Left lung (tissue), 10 donors: ENCODE data around the gene CNTNAP4. TPM values are rescaled to one million over a fixed set of nuclear protein-coding genes. Genes with fewer than 3 reads are reported as not detected.
A peak's percentile ranks its signal among the peaks of the same experiment; 100 is the strongest.

Source experiments
- ATAC-seq: fragments of 200-7000 bp; cut with Tn5 transposase; one replicate; pipeline ENCODE4 v1.9.1; 2020; ENCODE audit warnings: moderate library complexity
- DNase-seq, 4 donors: peaks; one replicate each; pipeline ENCODE4 v3.0.0-alpha.2; 2013 to 2020
- H3K27ac ChIP-seq, 2 donors: fragments of 200-600 bp; sonication (generic) in 1 of 2; one replicate each; pipeline versions ENCODE4 v1.5.0 to v1.8.0; 2020 to 2021
- H3K27me3 ChIP-seq, 2 donors: fragments of 200-600 bp; sonication (generic) in 1 of 2; one replicate each; pipeline versions ENCODE4 v1.5.0 to v1.8.0; 2020 to 2021
- H3K36me3 ChIP-seq, 2 donors: fragments of 200-600 bp; sonication (generic) in 1 of 2; one replicate each; pipeline versions ENCODE4 v1.5.0 to v1.8.0; 2020 to 2021
- H3K4me1 ChIP-seq, 2 donors: fragments of 200-600 bp; one replicate each; pipeline ENCODE4 v1.8.0; 2021
- H3K4me3 ChIP-seq, 2 donors: fragments of 200-600 bp; sonication (generic) in 1 of 2; one replicate each; pipeline versions ENCODE4 v1.5.0 to v1.8.0; 2020 to 2021; ENCODE audit warnings: mild to moderate bottlenecking in 1 of 2
- H3K9me3 ChIP-seq, 2 donors: fragments of 200-600 bp; sonication (generic) in 1 of 2; one replicate each; pipeline versions ENCODE4 v1.5.0 to v1.8.0; 2020 to 2021
- CTCF ChIP-seq, 2 donors: fragments of 200-600 bp; sonication (generic) in 1 of 2; IDR thresholded peaks; one replicate each; pipeline versions ENCODE4 v1.5.0 to v1.8.0; 2021; ENCODE audit warnings: antibody characterized with exemption in 2 of 2
- intact Hi-C, 2 donors: fragments of 100-400 bp; cut with DNase I; formaldehyde crosslinking; loops; one replicate each; pipeline versions ENCODE4 v1.11.2 to v1.14.2; 2022
- polyA plus RNA-seq, 6 donors: library from polyadenylated mRNA; unstranded; fragments of 120-200 nt; gene quantifications; one replicate each; pipeline ENCODE4 v1.2.1, GENCODE V29; 2013; ENCODE audit not compliant: insufficient read length in 6 of 6
- total RNA-seq, 2 donors: library from RNA; stranded (reverse); fragmentation: NEBNext Ultra II Directional; extraction: Animal tissue kit (Norgen Biotek cat#: 25700); gene quantifications; one replicate each; pipeline ENCODE4 v1.2.1, GENCODE V29; 2021
- donor health status: DM: no; HTN: yes; CAD: no.
- donor health status: DM: no; HTN: no; CAD: no.

CNTNAP4 gene
- total and polyA plus RNA-seq, 8 donors = 0.11 to 0.76 (median 0.37) TPM; not detected in 2

GRCh38 chr16:76335180-76335974 lies 58.2 kb downstream of the CNTNAP4 start:
- intact Hi-C loops = no loop called here
- ATAC-seq (no peak), DNase-seq (no peak)
- no peak for TF ChIP-seq CTCF (IDR thresholded peaks at IDR 0.05)
- Histone ChIP-seq H3K27me3 (no peaks in the 10 kb centered on the region), H3K9me3 (peaks cover 0 to 14% of the 10 kb centered on the region in 2 donors), H3K4me3 (no peak overlapping the region), H3K4me1 (no peaks in the 10 kb centered on the region), H3K36me3 (no peaks in the 10 kb centered on the region), H3K27ac (no peak overlapping the region)

GRCh38 chr16:76336112-76336511 lies 58.9 kb downstream of the CNTNAP4 start:
- DNase-seq = no peak
- intact Hi-C loops = no loop called here
- Histone ChIP-seq H3K27me3 (no peaks in the 10 kb centered on the region), H3K36me3 (no peaks in the 10 kb centered on the region), H3K9me3 (peaks cover 0 to 14% of the 10 kb centered on the region in 2 donors), H3K27ac (no peak overlapping the region), H3K4me3 (no peak overlapping the region), H3K4me1 (no peaks in the 10 kb centered on the region)
- no peak for ATAC-seq
- no peak for TF ChIP-seq CTCF (IDR thresholded peaks at IDR 0.05)

- no peak overlapping the region for H3K27ac ChIP-seq
- no peaks in the 10 kb centered on the region for H3K36me3 ChIP-seq
- no peak for ATAC-seq
- no peaks in the 10 kb centered on the region for H3K27me3 ChIP-seq
- intact Hi-C loops = no loop called here
- H3K9me3 ChIP-seq = peaks cover 0 to 14% of the 10 kb centered on the region in 2 donors
- no peak for TF ChIP-seq CTCF (IDR thresholded peaks at IDR 0.05)
- H3K4me3 ChIP-seq = no peak overlapping the region
- no peak for DNase-seq
- H3K4me1 ChIP-seq = no peaks in the 10 kb centered on the region
Measured at GRCh38 chr16:76338472-76338871, 61.3 kb downstream of the CNTNAP4 start.

- TF ChIP-seq CTCF (IDR thresholded peaks at IDR 0.05) = no peak
- Histone ChIP-seq H3K4me1 (no peaks in the 10 kb centered on the region), H3K27ac (no peak overlapping the region), H3K27me3 (no peaks in the 10 kb centered on the region), H3K9me3 (no peaks in the 10 kb centered on the region), H3K4me3 (no peak overlapping the region), H3K36me3 (no peaks in the 10 kb centered on the region)
- intact Hi-C loops = no loop called here
- no peak for ATAC-seq
- no peak for DNase-seq
Measured at GRCh38 chr16:76343769-76344168, 66.6 kb downstream of the CNTNAP4 start.

GRCh38 chr16:76345163-76345661 lies 68.0 kb downstream of the CNTNAP4 start:
- no peak overlapping the region for H3K27ac ChIP-seq
- peak; percentile 88 for ATAC-seq
- peak in 3 of 4 donors; percentile 37 to 73 (median 64) for DNase-seq

More at GRCh38 chr16:76345163-76345661, 68.0 kb downstream of the CNTNAP4 start:
- H3K4me1 ChIP-seq = no peaks in the 10 kb centered on the region
- no peaks in the 10 kb centered on the region for H3K9me3 ChIP-seq
- intact Hi-C loops = no loop called here
- TF ChIP-seq CTCF (IDR thresholded peaks at IDR 0.05) = no peak
- no peaks in the 10 kb centered on the region for H3K36me3 ChIP-seq
- no peaks in the 10 kb centered on the region for H3K27me3 ChIP-seq
- no peak overlapping the region for H3K4me3 ChIP-seq
